Endometrial microvascular endothelial cells (primary cell): ENCODE data around the gene NPTX1. TPM values are rescaled to one million over a fixed set of nuclear protein-coding genes. Genes with fewer than 3 reads are reported as not detected.

Experiments used
- in situ Hi-C: cut with HindIII; loops from 2 replicates; pipeline ENCODE4 v1.10.0; 2017; ENCODE audit warnings: low sequenced_read_pairs, low pct_unique_long_range_greater_than_20kb; ENCODE audit errors: inconsistent ontology term
- total RNA-seq: library from RNA; depleted of rRNA; stranded (reverse); fragments of >200 nt; gene quantifications from one replicate; pipeline ENCODE4 v1.2.3, GENCODE V29; 2015; ENCODE audit errors: inconsistent ontology term

The NPTX1 gene, protein sequence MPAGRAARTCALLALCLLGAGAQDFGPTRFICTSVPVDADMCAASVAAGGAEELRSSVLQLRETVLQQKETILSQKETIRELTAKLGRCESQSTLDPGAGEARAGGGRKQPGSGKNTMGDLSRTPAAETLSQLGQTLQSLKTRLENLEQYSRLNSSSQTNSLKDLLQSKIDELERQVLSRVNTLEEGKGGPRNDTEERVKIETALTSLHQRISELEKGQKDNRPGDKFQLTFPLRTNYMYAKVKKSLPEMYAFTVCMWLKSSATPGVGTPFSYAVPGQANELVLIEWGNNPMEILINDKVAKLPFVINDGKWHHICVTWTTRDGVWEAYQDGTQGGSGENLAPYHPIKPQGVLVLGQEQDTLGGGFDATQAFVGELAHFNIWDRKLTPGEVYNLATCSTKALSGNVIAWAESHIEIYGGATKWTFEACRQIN
- total RNA-seq: 0.09 TPM

DNA sequence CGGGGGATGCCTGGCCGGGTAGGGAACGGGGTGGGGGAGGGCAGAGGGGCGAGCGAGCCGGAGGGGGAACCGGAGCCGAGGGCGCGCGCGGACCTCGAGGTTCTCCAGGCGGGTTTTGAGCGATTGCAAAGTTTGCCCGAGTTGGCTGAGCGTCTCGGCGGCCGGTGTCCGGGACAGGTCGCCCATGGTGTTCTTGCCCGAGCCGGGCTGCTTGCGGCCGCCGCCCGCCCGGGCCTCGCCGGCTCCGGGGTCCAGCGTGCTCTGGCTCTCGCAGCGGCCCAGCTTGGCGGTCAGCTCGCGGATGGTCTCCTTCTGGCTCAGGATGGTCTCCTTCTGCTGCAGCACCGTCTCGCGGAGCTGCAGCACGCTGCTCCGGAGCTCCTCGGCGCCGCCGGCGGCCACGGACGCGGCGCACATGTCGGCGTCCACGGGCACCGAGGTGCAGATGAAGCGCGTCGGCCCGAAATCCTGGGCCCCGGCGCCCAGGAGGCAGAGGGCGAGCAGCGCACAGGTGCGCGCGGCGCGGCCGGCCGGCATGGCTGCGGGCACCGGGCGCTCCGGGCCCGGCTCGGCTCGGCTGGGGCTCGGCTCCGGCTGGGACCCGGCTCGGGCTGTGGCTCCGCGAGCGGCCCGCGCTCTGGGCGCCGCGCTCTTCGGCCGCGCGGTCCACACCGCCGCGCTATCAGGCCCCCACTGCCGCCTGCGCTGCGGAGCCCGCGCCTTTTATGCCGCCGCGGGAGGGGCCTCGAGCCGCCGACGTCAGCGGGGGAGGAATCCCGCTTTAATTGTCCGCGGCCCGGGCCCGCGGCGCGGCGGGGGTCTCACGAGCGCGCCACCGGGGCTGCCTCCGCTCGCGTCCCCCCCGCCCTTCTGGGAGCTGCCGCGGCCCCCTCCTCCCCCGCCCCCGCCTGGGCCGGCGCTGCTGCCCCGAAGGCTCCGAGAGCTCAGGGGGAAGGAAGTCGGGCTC, at the start of gene NPTX1:
NPTX1 (minus strand) TSS at position 698 of the 967 bp plus-strand sequence; CDS start at position 537, 161 bp downstream.
- in situ Hi-C loops: no loop called here

- in situ Hi-C loops: no loop called here
These were observed 47.7 kb upstream of the NPTX1 start for GRCh38 chr17:80523956-80524712.

DNA sequence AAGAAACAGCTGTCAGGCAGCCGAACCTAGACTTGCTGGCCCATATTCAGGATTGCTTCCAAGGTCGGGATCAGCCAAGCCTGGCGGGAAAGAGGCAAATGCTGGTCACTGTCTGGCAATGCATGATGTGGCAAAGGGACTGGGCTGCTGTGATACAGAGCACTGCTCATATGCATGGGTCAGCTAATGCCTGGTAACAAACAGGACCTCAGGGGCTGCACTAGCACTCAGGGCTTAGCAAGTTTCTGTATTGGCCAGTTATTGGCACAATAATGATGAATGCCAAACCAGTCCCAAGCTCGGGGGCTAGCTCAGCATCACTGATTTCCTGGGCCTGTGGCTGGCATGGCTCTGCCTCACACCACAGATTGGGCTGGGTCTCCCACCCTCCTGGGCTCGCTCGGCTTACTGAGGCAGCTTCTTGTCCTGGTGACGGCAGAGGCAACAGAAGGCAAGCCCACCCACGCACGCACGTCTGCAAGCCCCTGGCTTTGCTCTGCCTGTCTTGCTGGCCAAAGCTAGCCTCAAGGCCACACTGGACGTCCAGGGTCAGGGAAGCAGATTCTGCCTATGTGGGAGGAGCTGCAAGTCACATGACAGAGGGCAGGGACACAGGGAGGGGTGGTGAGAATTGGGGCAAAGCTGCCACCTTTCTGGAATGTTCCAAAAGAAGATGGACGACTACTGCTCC, 46.8 kb upstream of the NPTX1 start:
- in situ Hi-C loops: no loop called here

- in situ Hi-C loops: no loop called here
These were observed 44.5 kb upstream of the NPTX1 start for GRCh38 chr17:80520810-80521455.

DNA sequence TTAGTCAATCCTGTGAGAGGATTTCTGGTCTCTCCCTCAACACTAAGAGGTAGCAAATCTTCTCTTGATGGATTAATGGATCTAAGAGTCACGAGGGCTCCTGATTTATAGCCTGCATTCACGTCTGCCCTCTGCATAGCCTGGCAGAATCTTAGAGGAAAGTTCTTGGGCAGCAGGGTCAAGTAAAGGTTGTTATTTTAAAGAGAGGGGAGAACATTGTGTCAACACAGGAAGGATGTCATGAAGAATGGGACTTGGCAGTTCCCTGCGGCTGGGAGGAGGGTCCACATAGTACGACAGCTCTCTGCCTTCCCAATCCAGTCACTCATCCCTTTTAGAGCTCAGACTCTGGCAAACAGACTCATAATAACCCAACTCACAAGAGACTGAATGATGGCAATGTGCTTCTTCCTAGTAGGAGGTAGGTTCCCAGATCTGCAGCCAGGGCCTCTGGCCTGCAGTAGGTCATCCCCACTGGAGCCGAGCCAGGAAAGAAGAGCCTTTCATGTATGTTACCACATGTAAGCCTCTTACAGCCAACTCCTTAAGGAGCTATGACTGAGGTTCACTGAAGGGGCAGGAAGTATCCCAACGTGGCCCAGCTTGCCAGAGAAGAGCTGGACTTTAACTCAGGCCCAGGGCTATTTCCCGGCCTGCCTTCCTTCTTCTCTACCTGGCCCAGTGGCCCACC, 42.8 kb upstream of the NPTX1 start:
- in situ Hi-C loops: no loop called here

- in situ Hi-C loops: no loop called here
These were observed 42.0 kb upstream of the NPTX1 start for GRCh38 chr17:80518392-80518791.

GRCh38 chr17:80517641-80518040, 41.2 kb upstream of the NPTX1 start:
- in situ Hi-C loops: no loop called here

GRCh38 chr17:80516171-80516932, 39.9 kb upstream of the NPTX1 start:
- in situ Hi-C loops: no loop called here

DNA sequence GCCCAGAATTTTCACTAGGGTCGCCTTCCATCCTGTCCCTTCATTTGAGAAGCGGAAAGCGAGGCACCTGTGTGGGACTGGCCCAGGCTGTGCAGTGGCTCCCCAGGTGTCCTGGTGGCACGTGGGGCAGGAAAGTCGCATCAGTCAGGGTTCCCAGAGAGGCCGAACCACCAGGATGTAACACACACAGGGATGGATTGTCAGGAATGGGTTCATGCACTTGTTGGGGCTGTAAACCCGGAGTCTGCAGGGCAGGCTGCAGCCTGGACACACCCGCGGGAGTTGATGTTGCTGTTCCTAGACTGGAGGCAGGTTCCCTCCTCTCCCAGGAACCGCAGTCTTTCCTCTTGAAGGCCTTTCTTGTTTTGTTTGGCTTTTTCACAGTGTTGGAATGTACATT, 37.5 kb upstream of the NPTX1 start:
- in situ Hi-C loops: no loop called here

- in situ Hi-C loops: no loop called here
These were observed 36.8 kb upstream of the NPTX1 start for GRCh38 chr17:80513201-80513600.

DNA sequence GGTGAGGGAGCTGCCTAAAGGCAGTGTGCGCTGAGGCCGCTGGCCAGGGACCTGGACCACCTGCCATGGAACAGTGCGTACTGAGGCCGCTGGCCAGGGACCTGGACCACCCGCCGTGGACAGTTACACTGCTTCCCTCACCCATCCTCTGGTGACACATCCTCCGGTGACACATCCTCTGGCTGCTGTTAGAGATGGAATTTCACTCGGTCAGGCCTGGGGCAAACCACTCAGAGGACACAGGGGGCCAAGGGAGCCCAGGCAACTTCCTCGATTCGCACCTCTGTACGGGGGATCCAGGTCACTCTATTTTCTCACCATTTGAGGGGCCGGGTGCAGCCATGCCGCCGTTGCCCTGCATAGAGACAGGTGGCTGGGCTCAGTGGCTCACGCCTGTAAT, 35.8 kb upstream of the NPTX1 start:
- in situ Hi-C loops: no loop called here

- in situ Hi-C loops: no loop called here
These were observed 35.1 kb upstream of the NPTX1 start for GRCh38 chr17:80511222-80512180.

DNA sequence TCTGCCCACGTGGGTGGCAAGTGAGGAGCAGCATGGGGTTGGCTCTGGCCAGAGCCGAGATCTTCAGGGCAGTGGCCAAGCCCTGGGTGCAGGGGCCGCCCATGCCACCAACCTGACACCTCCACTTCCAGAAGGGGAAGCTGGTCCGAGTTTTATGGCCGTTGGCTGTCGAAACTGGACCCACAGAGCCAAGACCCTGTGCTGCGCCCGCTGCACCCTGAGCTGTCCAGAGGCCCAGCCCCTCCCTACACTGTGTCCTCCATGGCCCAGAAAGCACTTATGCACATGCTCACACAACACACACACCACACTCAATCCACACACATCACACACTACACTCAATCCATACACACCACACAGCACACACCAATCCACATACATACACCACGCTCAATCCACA, 34.4 kb upstream of the NPTX1 start:
- in situ Hi-C loops: no loop called here

- in situ Hi-C loops: no loop called here
These were observed 33.7 kb upstream of the NPTX1 start for GRCh38 chr17:80510132-80510531.

- in situ Hi-C loops: no loop called here
These were observed 32.9 kb upstream of the NPTX1 start for GRCh38 chr17:80509311-80509710.

- in situ Hi-C loops: no loop called here
These were observed 31.6 kb upstream of the NPTX1 start for GRCh38 chr17:80507965-80508364.
